COR-L47 (cell line): ENCODE data around the gene ZNF737.
"Not testable (repeated sequence)": the region's sequence is repeated elsewhere in the genome, so short reads cannot be mapped to it uniquely, and the experiment has no call there.

Experiments used
- DNase-seq: peaks from one replicate; lab custom pipeline; 2025; lab: John Stamatoyannopoulos, UW

ZNF737 gene

DNA sequence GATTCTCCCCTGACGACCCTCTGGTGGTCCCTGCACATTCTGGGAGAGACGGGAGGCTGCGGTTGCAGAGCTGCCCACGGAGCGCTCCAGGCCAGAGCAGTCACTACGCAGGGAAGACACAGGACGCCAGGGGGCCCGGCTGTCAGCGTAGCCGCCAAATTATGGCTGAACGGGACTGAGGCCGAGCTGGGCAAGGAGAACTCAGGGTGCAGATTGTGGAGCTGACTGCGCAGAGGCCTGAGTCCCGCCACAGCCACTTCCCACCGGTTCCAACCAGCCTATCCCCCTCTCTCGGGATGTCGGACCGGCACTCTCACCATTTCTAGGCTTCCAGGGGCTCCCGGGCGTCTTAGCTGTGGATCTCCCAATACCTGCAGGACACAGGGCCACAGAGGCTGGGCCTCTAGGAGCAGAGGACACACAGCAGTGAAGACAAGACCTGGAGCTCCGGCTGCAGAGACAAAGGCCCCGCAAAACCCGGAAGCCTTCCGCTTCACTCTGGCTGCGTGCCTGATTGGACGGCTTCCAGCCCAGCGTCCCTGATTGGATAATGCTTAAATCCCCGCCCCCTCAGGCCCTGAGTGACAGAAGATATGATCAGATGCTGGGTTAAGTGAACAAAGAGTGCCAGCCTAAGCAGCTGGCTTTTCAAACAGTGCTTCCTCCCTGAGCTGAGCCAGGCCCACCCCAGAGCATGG lies at the start of gene ZNF737:
Gene ZNF737, minus strand, starts transcription at position 461 of the 698 bp plus-strand sequence. Its CDS starts 141 bp downstream, at position 320.
- DNase-seq = peak; percentile 83

DNA sequence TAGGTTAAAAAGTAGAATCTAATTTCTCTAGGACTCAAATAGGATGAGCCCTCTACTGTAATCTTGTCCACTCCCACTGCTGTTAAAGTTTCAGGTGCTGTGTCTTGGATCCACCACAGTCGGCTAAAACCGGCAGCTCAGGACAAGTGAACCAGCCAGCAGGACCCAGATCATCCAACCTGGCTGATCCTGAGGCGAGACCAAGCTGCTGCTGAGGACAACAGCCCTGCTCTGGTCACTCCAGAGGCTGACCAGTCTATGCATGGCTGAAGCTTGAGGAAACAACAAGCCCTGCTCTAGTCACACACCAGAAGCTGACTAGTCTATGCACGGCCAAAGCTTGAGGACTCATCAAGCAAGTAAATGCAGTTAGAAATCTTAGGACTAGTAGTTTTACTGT lies 49.4 kb upstream of the ZNF737 start:
- DNase-seq = not testable (repeated sequence)

DNA sequence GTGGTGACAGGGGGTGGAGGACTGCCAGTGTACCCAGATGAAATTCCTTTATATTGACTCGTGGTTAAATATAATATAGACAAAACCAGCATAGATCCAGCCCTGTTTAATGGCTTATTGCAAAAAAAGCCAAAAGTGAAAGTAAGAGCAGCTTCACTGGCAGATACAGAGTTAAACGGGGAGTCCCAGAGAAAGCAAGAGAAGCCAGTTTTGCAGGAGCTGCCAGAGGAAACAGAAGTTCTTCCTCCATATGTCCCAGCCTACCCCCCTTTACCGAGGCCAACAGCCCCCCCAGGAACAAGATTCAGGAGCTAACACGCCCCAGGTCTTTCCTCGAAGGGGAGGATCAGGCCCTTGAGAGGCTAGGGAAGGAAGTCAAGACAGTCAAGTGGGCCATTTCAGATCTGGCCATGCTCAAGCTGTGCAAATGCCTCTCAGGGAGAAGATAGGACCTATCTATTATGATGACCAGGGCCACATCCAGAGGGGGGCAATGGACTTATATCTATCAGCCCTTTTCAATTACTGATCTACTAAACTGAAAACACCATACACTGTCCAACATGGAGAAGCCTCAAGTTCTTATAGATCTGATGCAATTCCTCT lies 47.2 kb upstream of the ZNF737 start:
- DNase-seq = no peak

- no peak for DNase-seq
Observed at GRCh38 chr19:20611866-20612265, 46.3 kb upstream of the ZNF737 start.

GRCh38 chr19:20607943-20608342 lies 42.4 kb upstream of the ZNF737 start:
- no peak for DNase-seq

GRCh38 chr19:20558571-20558970 lies 7.0 kb downstream of the ZNF737 start:
- DNase-seq = no peak

- peak; percentile 6 for DNase-seq
Observed at GRCh38 chr19:20558011-20558410, 7.6 kb downstream of the ZNF737 start.

DNA sequence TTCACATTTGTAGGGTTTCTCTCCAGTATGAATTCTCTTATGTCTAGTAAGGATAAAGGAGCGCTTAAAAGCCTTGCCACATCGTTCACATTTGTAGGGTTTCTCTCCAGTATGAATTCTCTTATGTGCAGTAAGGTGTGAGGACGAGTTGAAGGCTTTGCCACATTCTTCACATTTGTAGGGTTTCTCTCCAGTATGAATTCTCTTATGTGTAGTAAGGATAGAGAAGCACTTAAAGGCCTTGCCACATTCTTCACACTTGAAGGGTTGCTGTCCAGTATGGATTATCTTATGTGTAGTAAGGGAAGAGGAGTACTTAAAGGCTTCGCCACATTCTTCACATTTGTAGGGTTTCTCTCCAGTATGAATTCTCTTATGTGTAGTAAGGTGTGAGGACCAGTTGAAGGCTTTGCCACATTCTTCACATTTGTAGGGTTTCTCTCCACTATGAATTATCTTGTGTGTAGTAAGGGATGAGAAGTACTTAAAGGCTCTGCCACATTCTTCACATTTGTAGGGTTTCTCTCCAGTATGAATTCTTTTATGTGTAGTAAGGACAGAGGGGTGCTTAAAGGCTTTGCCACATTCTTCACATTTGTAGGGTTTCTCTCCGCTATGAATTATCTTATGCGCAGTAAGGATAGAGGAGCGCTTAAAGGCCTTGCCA lies 20.8 kb downstream of the ZNF737 start:
- not testable (repeated sequence) for DNase-seq

- DNase-seq = not testable (repeated sequence)
Observed at GRCh38 chr19:20530303-20530702, 35.3 kb downstream of the ZNF737 start.

DNA sequence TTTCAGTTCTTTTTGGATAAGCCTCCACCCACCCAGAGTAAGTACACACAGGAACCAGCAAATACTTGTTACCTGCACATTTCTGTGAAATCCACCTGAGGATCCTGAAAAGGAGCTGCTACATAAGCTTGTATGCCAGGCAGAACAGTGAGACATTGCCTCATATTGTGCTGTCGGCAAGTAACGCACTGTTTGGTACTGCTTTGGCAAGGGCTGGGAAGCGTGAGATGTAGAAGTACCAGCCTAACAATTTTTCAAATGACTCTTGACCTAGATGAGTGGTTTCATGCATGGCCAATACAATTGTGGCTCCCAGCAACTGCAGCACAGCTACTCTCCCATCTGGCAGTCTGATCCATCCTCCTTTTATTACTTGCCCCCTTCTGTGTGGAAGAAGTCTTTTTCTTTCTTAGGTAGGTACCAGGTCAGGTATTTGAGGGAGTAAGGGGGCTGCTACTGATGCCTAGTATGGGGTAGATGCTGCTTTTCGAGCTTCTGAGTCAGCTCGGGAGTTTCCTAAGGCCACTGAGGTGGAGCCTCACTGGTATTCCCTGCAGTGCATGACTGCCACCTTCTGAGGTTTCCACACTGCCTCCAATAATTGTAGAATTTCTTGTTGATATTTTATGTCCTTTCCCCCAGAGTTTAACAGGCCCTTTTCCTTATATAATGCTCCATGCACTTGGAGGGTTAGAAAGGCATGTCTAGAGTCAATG lies 52.2 kb downstream of the ZNF737 start:
- DNase-seq = no peak

- no peak for DNase-seq
Observed at GRCh38 chr19:20503476-20503875, 62.1 kb downstream of the ZNF737 start.
